Esophagus muscularis mucosa (tissue), 4 donors: ENCODE results near the gene ADIRF.
"Not testable (repeated sequence)": the region's sequence is repeated elsewhere in the genome, so short reads cannot be mapped to it uniquely, and the experiment has no call there.

Experiments
- EP300 ChIP-seq: sonication (generic); formaldehyde crosslinking; IDR thresholded peaks from one replicate; pipeline ENCODE4 v1.6.1; 2017; ENCODE audit warnings: antibody characterized with exemption
- POLR2AphosphoS5 ChIP-seq, 2 donors: sonication (generic); formaldehyde crosslinking; IDR thresholded peaks; one replicate each; pipeline ENCODE4 v1.6.1; 2017; ENCODE audit warnings: antibody characterized with exemption in 2 of 2
- TF ChIP-seq, protein P1 (sequence below), 3 experiments: fragments of 200-600 bp in 2 of 3; fragments of 450-650 bp in 1 of 3; sonication (generic) in 2 of 3; IDR thresholded peaks; one replicate each; pipeline ENCODE4 v1.5.1; 2017 to 2019; ENCODE audit warnings: antibody characterized with exemption in 3 of 3, mild to moderate bottlenecking in 2 of 3, moderate library complexity in 1 of 3

DNA sequence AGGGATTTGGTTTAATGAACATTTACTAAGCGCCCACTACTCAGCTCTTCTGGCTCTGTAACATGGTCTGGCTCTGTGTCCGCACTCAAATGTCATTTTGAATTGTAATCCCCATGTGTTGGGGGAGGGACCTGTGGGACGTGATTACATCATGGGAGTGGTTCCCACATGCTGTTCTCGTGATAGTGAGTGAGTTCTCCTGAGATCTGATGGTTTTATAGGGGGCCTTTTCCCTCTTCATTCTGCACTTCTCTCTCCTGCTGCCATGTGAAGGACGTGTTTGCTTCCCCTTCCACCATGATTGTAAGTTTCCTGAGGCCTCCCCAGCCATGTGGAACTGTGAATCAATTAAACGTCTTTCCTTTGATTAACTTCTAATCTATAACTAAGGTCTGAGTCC is 12.7 kb downstream of the ADIRF start:
- TF ChIP-seq, protein P1, sequence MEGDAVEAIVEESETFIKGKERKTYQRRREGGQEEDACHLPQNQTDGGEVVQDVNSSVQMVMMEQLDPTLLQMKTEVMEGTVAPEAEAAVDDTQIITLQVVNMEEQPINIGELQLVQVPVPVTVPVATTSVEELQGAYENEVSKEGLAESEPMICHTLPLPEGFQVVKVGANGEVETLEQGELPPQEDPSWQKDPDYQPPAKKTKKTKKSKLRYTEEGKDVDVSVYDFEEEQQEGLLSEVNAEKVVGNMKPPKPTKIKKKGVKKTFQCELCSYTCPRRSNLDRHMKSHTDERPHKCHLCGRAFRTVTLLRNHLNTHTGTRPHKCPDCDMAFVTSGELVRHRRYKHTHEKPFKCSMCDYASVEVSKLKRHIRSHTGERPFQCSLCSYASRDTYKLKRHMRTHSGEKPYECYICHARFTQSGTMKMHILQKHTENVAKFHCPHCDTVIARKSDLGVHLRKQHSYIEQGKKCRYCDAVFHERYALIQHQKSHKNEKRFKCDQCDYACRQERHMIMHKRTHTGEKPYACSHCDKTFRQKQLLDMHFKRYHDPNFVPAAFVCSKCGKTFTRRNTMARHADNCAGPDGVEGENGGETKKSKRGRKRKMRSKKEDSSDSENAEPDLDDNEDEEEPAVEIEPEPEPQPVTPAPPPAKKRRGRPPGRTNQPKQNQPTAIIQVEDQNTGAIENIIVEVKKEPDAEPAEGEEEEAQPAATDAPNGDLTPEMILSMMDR (IDR thresholded peaks at IDR 0.05): not testable (repeated sequence)
- not testable (repeated sequence) for TF ChIP-seq POLR2AphosphoS5 (IDR thresholded peaks at IDR 0.05); EP300
